HUES64 (cell line): Measurements from ENCODE around the gene VAMP8.
"Not testable (repeated sequence)": the region's sequence is repeated elsewhere in the genome, so short reads cannot be mapped to it uniquely, and the experiment has no call there.

Experiments used
- H3K27ac ChIP-seq: 2 replicates; pipeline ENCODE4 v1.7.0; 2013; ENCODE audit warnings: low read depth, low read length, inconsistent platforms
- H3K27me3 ChIP-seq: 2 replicates; pipeline ENCODE4 v1.6.1; 2013; ENCODE audit warnings: mild to moderate bottlenecking, low read length; ENCODE audit not compliant: insufficient read depth
- H3K36me3 ChIP-seq: 2 replicates; pipeline ENCODE4 v1.6.1; 2013; ENCODE audit warnings: mild to moderate bottlenecking, low read length; ENCODE audit not compliant: insufficient read depth
- H3K4me1 ChIP-seq: 2 replicates; pipeline ENCODE4 v1.6.1; 2013; ENCODE audit warnings: mild to moderate bottlenecking, low read length, moderate library complexity; ENCODE audit not compliant: insufficient read depth
- H3K4me3 ChIP-seq: 2 replicates; pipeline ENCODE4 v1.5.1; 2013; ENCODE audit warnings: mild to moderate bottlenecking, low read length, moderate library complexity
- H3K9ac ChIP-seq: 2 replicates; pipeline ENCODE4 v1.6.1; 2013; ENCODE audit warnings: mild to moderate bottlenecking, low read depth, low read length
- H3K9me3 ChIP-seq: 2 replicates; pipeline ENCODE4 v1.6.1; 2013; ENCODE audit warnings: low read depth, low read length; ENCODE audit not compliant: insufficient read depth
- WGBS: fragments of 150-250, 120-280 bp; methylation state at CpG from one replicate; pipeline ENCODE4 v1.1.7; 2013; ENCODE audit warnings: missing lambda C conversion rate; 5-methylcytosine and 5-hydroxymethylcytosine counted together

VAMP8 gene

GRCh38 chr2:85547859-85548607, 29.4 kb upstream of the VAMP8 start:
- no peak overlapping the region for H3K27ac ChIP-seq
- H3K4me3 ChIP-seq = no peak overlapping the region
- WGBS = 93% methylated on average over 6 of the region's 6 CpGs
- H3K9me3 ChIP-seq = no peaks in the 10 kb centered on the region
- H3K27me3 ChIP-seq = no peaks in the 10 kb centered on the region
- no peak overlapping the region for H3K9ac ChIP-seq
- H3K36me3 ChIP-seq = peaks cover 88% of the 10 kb centered on the region
- no peaks in the 10 kb centered on the region; the same call in 1 of the 2 replicates for H3K4me1 ChIP-seq

- WGBS = 92% methylated on average over 2 of the region's 2 CpGs
- Histone ChIP-seq H3K4me1 (no peaks in the 10 kb centered on the region; the same call in 1 of the 2 replicates), H3K9ac (no peak overlapping the region), H3K27me3 (no peaks in the 10 kb centered on the region), H3K27ac (no peak overlapping the region), H3K36me3 (peaks cover 86% of the 10 kb centered on the region), H3K4me3 (no peak overlapping the region), H3K9me3 (no peaks in the 10 kb centered on the region)
These were observed 28.8 kb upstream of the VAMP8 start for GRCh38 chr2:85548608-85548900.

- WGBS = 95% methylated on average over 10 of the region's 10 CpGs
- Histone ChIP-seq H3K27ac (no peak overlapping the region), H3K36me3 (peaks cover 85% of the 10 kb centered on the region)
These were observed 28.3 kb upstream of the VAMP8 start for GRCh38 chr2:85549095-85549494.

GRCh38 chr2:85549826-85550225, 27.6 kb upstream of the VAMP8 start:
- Histone ChIP-seq H3K4me3 (no peak overlapping the region), H3K9me3 (no peaks in the 10 kb centered on the region), H3K9ac (no peak overlapping the region), H3K4me1 (no peaks in the 10 kb centered on the region), H3K27ac (no peak overlapping the region), H3K36me3 (peaks cover 85% of the 10 kb centered on the region), H3K27me3 (no peaks in the 10 kb centered on the region)
- WGBS = 69% methylated on average over 4 of the region's 4 CpGs

More at GRCh38 chr2:85549095-85549494, 28.3 kb upstream of the VAMP8 start:
- Histone ChIP-seq H3K4me1 (no peaks in the 10 kb centered on the region; the same call in 1 of the 2 replicates), H3K4me3 (no peak overlapping the region), H3K9me3 (no peaks in the 10 kb centered on the region), H3K9ac (no peak overlapping the region), H3K27me3 (no peaks in the 10 kb centered on the region)

- H3K27me3 ChIP-seq = no peaks in the 10 kb centered on the region
- H3K9ac ChIP-seq = no peak overlapping the region
- no peak overlapping the region for H3K27ac ChIP-seq
- H3K4me1 ChIP-seq = no peaks in the 10 kb centered on the region
- H3K36me3 ChIP-seq = peaks cover 85% of the 10 kb centered on the region
- 96% methylated on average over 10 of the region's 10 CpGs for WGBS
- H3K9me3 ChIP-seq = no peaks in the 10 kb centered on the region
- H3K4me3 ChIP-seq = no peak overlapping the region
These were observed 26.9 kb upstream of the VAMP8 start for GRCh38 chr2:85550486-85550885.

GRCh38 chr2:85551698-85552678, 25.4 kb upstream of the VAMP8 start:
- Histone ChIP-seq H3K9ac (no peak overlapping the region), H3K36me3 (peaks cover 89% of the 10 kb centered on the region), H3K27me3 (no peaks in the 10 kb centered on the region), H3K4me1 (no peaks in the 10 kb centered on the region), H3K9me3 (no peaks in the 10 kb centered on the region), H3K4me3 (no peak overlapping the region), H3K27ac (no peak overlapping the region)
- 85% methylated on average over 9 of the region's 9 CpGs for WGBS

GRCh38 chr2:85553184-85553583, 24.2 kb upstream of the VAMP8 start:
- WGBS = 84% methylated on average over 6 of the region's 6 CpGs
- peaks cover 86% of the 10 kb centered on the region for H3K36me3 ChIP-seq

GRCh38 chr2:85554980-85555612, 22.3 kb upstream of the VAMP8 start:
- no peak overlapping the region for H3K4me3 ChIP-seq
- 94% methylated on average over 3 of the region's 3 CpGs for WGBS
- no peaks in the 10 kb centered on the region for H3K27me3 ChIP-seq
- H3K27ac ChIP-seq = no peak overlapping the region
- H3K9ac ChIP-seq = no peak overlapping the region
- peaks cover 78% of the 10 kb centered on the region for H3K36me3 ChIP-seq
- no peaks in the 10 kb centered on the region for H3K4me1 ChIP-seq
- H3K9me3 ChIP-seq = no peaks in the 10 kb centered on the region

More at GRCh38 chr2:85553184-85553583, 24.2 kb upstream of the VAMP8 start:
- no peaks in the 10 kb centered on the region for H3K4me1 ChIP-seq
- H3K27ac ChIP-seq = no peak overlapping the region
- no peak overlapping the region for H3K9ac ChIP-seq
- H3K4me3 ChIP-seq = no peak overlapping the region
- no peaks in the 10 kb centered on the region for H3K9me3 ChIP-seq
- no peaks in the 10 kb centered on the region for H3K27me3 ChIP-seq

- no peak overlapping the region for H3K9ac ChIP-seq
- H3K27me3 ChIP-seq = no peaks in the 10 kb centered on the region
- peaks cover 59% of the 10 kb centered on the region for H3K36me3 ChIP-seq
- H3K4me1 ChIP-seq = no peaks in the 10 kb centered on the region
- no peak overlapping the region for H3K27ac ChIP-seq
- no peaks in the 10 kb centered on the region for H3K9me3 ChIP-seq
- 95% methylated on average over 5 of the region's 5 CpGs for WGBS
- no peak overlapping the region for H3K4me3 ChIP-seq
These were observed 20.3 kb upstream of the VAMP8 start for GRCh38 chr2:85557130-85557529.

GRCh38 chr2:85558160-85558559, 19.2 kb upstream of the VAMP8 start:
- Histone ChIP-seq H3K4me3 (no peak overlapping the region), H3K36me3 (peaks cover 49% of the 10 kb centered on the region), H3K9me3 (no peaks in the 10 kb centered on the region), H3K27me3 (no peaks in the 10 kb centered on the region), H3K27ac (no peak overlapping the region), H3K9ac (no peak overlapping the region), H3K4me1 (no peaks in the 10 kb centered on the region)
- 95% methylated on average over 1 of the region's 1 CpG for WGBS

- H3K9me3 ChIP-seq, H3K27ac ChIP-seq, H3K27me3 ChIP-seq, H3K4me1 ChIP-seq: not testable (repeated sequence)
- Histone ChIP-seq H3K4me3 (peak overlapping the region; percentile 93), H3K9ac (peak overlapping the region; percentile 78; the same call in 1 of the 2 replicates), H3K36me3 (peaks cover 30% of the 10 kb centered on the region)
- WGBS = 86% methylated on average over 12 of the region's 12 CpGs
These were observed 17.0 kb upstream of the VAMP8 start for GRCh38 chr2:85560403-85560726.
